Heart right ventricle (tissue), 16 donors: Measurements from ENCODE around the gene SAMD5. TPM values are rescaled to one million over a fixed set of nuclear protein-coding genes. Genes with fewer than 3 reads are reported as not detected.

Experiments used
- ATAC-seq, 8 donors: fragments of 200-7000 bp; cut with Tn5 transposase; one replicate each; pipeline ENCODE4 v1.9.1; 2020; ENCODE audit warnings: mild to moderate bottlenecking in 8 of 8, moderate library complexity in 8 of 8, moderate number of reproducible peaks in 1 of 8
- DNase-seq, 2 donors: peaks; one replicate each; pipeline ENCODE4 v3.0.0-alpha.2; 2020
- H3K27ac ChIP-seq, 10 donors: fragments of 200-600 bp; sonication (generic) in 2 of 10; one replicate each; pipeline versions ENCODE4 v1.5.0 to v1.8.0; 2020 to 2022; ENCODE audit warnings: mild to moderate bottlenecking in 3 of 10
- H3K27me3 ChIP-seq, 7 donors: fragments of 200-600 bp; one replicate each; pipeline ENCODE4 v1.8.0; 2021 to 2022; ENCODE audit warnings: mild to moderate bottlenecking in 2 of 7
- H3K36me3 ChIP-seq, 9 donors: fragments of 200-600 bp; sonication (generic) in 1 of 9; one replicate each; pipeline versions ENCODE4 v1.5.0 to v1.8.0; 2020 to 2022; ENCODE audit warnings: mild to moderate bottlenecking in 2 of 9
- H3K4me1 ChIP-seq, 9 donors: fragments of 200-600 bp; sonication (generic) in 1 of 9; one replicate each; pipeline versions ENCODE4 v1.5.0 to v1.8.0; 2020 to 2022; ENCODE audit warnings: mild to moderate bottlenecking in 4 of 9
- H3K4me3 ChIP-seq, 10 donors: fragments of 200-600 bp; sonication (generic) in 2 of 10; one replicate each; pipeline versions ENCODE4 v1.5.0 to v1.8.0; 2020 to 2022; ENCODE audit warnings: mild to moderate bottlenecking in 7 of 10, moderate library complexity in 2 of 10
- H3K9me3 ChIP-seq, 11 donors: fragments of 200-600 bp in 10 of 11; sonication (generic) in 2 of 11; one replicate each; pipeline versions ENCODE4 v1.5.0 to v1.8.0; 2013 to 2022; ENCODE audit warnings: mild to moderate bottlenecking in 2 of 11, control low read depth in 1 of 11, moderate library complexity in 1 of 11
- CTCF ChIP-seq, 9 donors: fragments of 200-600 bp; sonication (generic) in 2 of 9; IDR thresholded peaks; one replicate each; pipeline versions ENCODE4 v1.5.0 to v1.8.0; 2021 to 2022; ENCODE audit warnings: antibody characterized with exemption in 9 of 9, mild to moderate bottlenecking in 5 of 9, moderate library complexity in 1 of 9
- WGBS, 2 donors: extraction: QIAGEN DNeasy Blood & Tissue Kit; methylation state at CpG; one replicate each; pipeline ENCODE4 v1.1.7; 2013; ENCODE audit warnings: inconsistent platforms in 1 of 2; 5-methylcytosine and 5-hydroxymethylcytosine counted together
- intact Hi-C, 10 donors: fragments of 100-400 bp; cut with DNase I; formaldehyde crosslinking; loops; one replicate each; pipeline versions ENCODE4 v1.11.1 to v1.14.2; 2022
- polyA plus RNA-seq, 2 donors: library from polyadenylated mRNA; stranded (reverse); fragments of 200-250 nt; gene quantifications; one replicate each; pipeline ENCODE4 v1.2.3, GENCODE V29; 2013
- total RNA-seq, 10 donors: library from RNA; stranded (reverse); fragmentation: NEBNext Ultra II Directional in 3 of 10; extraction: Animal tissue kit (Norgen Biotek cat#: 25700) in 3 of 10; gene quantifications; one replicate each; pipeline versions ENCODE4 v1.2.1 to v1.2.4, GENCODE V29; 2021 to 2023
- donor health status: Arrhythmogenic right ventricular cardiomyopathy.
- donor health status: ischemic (EF 13 %, LVEDD 7.1; RV severe dilation, severe dysfunction).
- donor health status: healthy with polysubstance abuse.
- donor health status: DM: no; HTN: yes; CAD: no.
- donor health status: DM: no; HTN: no; CAD: no.
- donor health status: ischemic (EF 25% LVEDD 6.9; RV normal size, moderate dysfunction).
- donor health status: ischemic (EF 25% LVEDD 5.7; RV mildly dilated, moderate dysfunction).
- donor health status: healthy.
- donor health status: DM: yes; HTN: yes; CAD: no.
- donor health status: Ischemic cardiomyopathy.
- donor health status: ischemic (EF 35%, LVEDD 5.7; RV mildly dilated, moderate dysfunction).
- donor health status: nonischemic (EF 11% LVEDD 7.7; RV severe dilation, severe dysfunction).
- donor health status: DM: yes; HTN: yes; CAD: no.
- donor health status: PGD.
- donor health status: ischemic (EF 29% LVEDD 5.4; RV normal size, mild dysfunction).
- donor health status: nonischemic (EF 23%, LVEDD 6.1; RV moderate dilation, normal function).

Gene SAMD5
- total and polyA plus RNA-seq, 12 donors: 0.30 to 1.9 (median 0.72) TPM

DNA sequence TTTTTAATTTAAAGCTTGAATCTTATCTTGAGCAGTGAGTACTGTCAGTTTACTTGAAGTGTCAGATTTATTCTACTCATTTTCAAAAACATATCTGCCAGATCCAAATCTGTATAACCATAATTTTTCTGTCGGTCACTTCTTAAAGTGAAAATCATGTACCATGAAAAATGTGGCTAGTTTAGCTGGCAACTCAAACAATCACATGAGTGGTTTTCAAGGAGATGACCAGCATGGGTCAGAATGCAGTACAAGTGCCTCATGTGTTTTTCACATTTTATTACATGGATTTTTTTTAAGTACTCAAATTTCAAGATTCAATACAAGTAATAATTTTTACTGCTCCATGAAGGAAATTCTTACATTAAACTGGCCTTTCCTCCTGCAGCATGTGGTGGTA lies 11.0 kb upstream of the SAMD5 start:
- Histone ChIP-seq H3K27ac (no peak overlapping the region), H3K36me3 (no peaks in the 10 kb centered on the region), H3K9me3 (peaks cover 0 to 11% (median 2%) of the 10 kb centered on the region in 11 donors), H3K4me3 (no peak overlapping the region), H3K27me3 (peaks cover 0 to 33% (median 15%) of the 10 kb centered on the region in 7 donors), H3K4me1 (no peaks in the 10 kb centered on the region)
- DNase-seq: no peak
- intact Hi-C loops: no loop called here
- TF ChIP-seq CTCF (IDR thresholded peaks at IDR 0.05): no peak
- no peak for ATAC-seq
- WGBS, 2 donors: 97 to 98% methylated on average over 1 of the region's 1 CpG

DNA sequence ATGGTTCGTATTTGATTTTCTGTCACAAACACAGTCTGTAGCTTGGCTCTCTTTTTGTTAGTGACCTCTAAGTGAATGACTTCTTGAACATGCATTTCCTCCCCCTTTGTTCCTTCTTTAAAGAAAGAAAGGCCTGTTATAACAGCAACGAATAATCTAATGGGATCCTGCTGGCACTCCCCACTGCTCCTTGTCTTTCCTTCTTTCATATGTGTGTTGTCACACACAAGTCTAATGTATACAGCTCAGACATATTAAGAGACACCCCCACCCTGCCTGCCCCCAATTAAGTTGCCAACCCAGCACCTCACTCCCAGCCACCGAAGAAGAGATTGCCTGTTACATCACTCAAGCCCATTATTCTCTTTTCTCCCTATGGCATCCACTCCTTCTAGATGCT lies 4.9 kb upstream of the SAMD5 start:
- H3K27me3 ChIP-seq: peaks cover 0 to 83% (median 51%) of the 10 kb centered on the region in 7 donors
- no peak for DNase-seq
- H3K27ac ChIP-seq: no peak overlapping the region
- H3K36me3 ChIP-seq: no peaks in the 10 kb centered on the region
- H3K9me3 ChIP-seq: no peaks in the 10 kb centered on the region
- H3K4me1 ChIP-seq: peaks cover 0 to 18% (median 10%) of the 10 kb centered on the region in 9 donors
- no peak for TF ChIP-seq CTCF (IDR thresholded peaks at IDR 0.05)
- ATAC-seq: no peak
- intact Hi-C loops: loop anchor here in 2 of 10 donors (10.0 kb wide), 2 partner anchors 741 to 961 kb away; no protein-coding TSS in a partner anchor
- H3K4me3 ChIP-seq: no peak overlapping the region
- WGBS, 2 donors: 71 to 72% methylated on average over 3 of the region's 3 CpGs

- H3K4me3 ChIP-seq: no peak overlapping the region
- TF ChIP-seq CTCF (IDR thresholded peaks at IDR 0.05): no peak
- ATAC-seq: no peak
- no peak overlapping the region for H3K27ac ChIP-seq
- intact Hi-C loops: loop anchor here in 6 of 10 donors (5.0 to 10.0 kb wide), 4 partner anchors 147 to 960 kb away; no protein-coding TSS in a partner anchor
- H3K9me3 ChIP-seq: no peaks in the 10 kb centered on the region
- no peaks in the 10 kb centered on the region for H3K36me3 ChIP-seq
- WGBS, 2 donors: 95 to 96% methylated on average over 2 of the region's 2 CpGs
- peaks cover 0 to 26% (median 16%) of the 10 kb centered on the region in 9 donors for H3K4me1 ChIP-seq
- H3K27me3 ChIP-seq: peaks cover 0 to 81% (median 50%) of the 10 kb centered on the region in 7 donors
- no peak for DNase-seq
Observed at GRCh38 chr6:147504848-147505247, 3.6 kb upstream of the SAMD5 start.

DNA sequence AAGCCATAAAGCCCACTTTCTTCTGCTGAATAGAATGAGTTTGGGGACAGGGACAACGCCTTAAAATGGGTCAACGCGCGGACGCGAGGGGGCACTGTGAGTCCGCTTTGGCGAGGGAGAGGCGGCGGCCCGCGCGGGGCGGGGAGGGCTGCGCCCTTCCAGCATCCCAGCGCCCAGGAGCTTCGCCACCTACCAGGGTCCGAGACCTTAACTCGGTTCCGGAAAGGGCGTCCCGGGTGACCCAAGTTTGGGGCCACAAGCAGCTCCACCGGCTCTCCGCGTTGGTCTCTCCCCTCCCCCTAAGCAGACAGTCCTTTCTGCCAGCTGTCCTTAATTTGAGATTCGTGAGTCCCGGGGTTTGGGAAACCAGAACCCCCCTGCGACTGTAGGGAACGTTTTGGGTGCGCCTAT lies 1.8 kb upstream of the SAMD5 start:
- Histone ChIP-seq H3K27ac (no peak overlapping the region), H3K9me3 (no peaks in the 10 kb centered on the region), H3K36me3 (no peaks in the 10 kb centered on the region), H3K27me3 (peaks cover 0 to 88% (median 37%) of the 10 kb centered on the region in 7 donors), H3K4me1 (peaks cover 0 to 33% (median 16%) of the 10 kb centered on the region in 9 donors), H3K4me3 (peak overlapping the region; percentile 56 to 86 (median 70))
- TF ChIP-seq CTCF (IDR thresholded peaks at IDR 0.05): peak; percentile 72 to 92 (median 86)
- DNase-seq (peak; percentile 66 to 79), ATAC-seq (peak; percentile 63 to 87 (median 84))
- intact Hi-C loops: loop anchor here (2.0 to 10.0 kb wide), 6 partner anchors 144 to 958 kb away; no protein-coding TSS in a partner anchor
- WGBS, 2 donors: 1% methylated on average over 30 of the region's 30 CpGs
